Activated T-cell treated with anti-CD3 and anti-CD28 coated beads, Interleukin-2, amount 50 U/mL, for 1 hour (primary cell): Measurements from ENCODE around the gene DYNLT2B.
"Not testable (repeated sequence)": the region's sequence is repeated elsewhere in the genome, so short reads cannot be mapped to it uniquely, and the experiment has no call there.

Source experiments
- DNase-seq: peaks from one replicate; pipeline ENCODE4 v3.0.0-alpha.2; 2020

The DYNLT2B gene

DNA sequence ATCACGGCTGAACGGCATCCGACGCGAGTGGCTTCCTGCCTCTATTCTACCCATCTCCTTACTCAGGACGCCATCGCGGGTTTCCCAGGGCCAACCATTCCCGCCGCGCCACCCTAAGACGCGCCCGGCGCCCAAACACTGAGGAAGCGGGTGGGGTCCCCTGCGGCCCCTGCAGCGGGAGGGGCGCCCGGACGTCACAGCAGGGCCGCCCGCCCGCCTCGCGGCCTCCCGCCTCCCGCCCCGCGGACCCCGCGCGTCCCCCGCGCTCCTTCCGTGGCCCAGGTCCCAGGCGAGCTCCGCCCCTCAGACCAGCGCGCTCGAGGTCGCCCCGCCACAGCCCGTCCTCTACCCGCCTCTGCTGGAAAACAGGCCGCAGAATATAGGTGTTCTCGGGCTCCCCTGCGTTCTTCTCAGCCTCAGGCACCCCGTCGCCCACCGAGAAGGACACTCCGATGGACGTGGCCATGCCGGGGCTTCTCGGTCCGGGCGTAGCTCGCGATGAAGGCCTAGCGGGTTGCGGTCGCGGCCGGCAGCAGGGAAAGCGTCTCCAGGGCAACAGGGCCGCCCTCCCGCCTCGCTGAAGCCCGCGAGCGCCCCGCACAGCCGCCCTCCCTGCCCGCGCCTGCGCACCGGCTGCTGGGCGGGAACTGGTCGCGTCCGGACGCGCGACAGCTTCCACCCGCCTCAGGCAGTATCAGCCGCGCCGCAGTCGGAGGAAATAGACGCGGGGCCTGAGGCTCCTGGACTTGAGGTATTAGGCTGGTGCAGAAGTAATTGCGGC lies at the start of gene DYNLT2B:
Gene DYNLT2B, minus strand, starts transcription at position 554 of the 781 bp plus-strand sequence. Its CDS starts 88 bp downstream, at position 466.
- peak; percentile 86 for DNase-seq

DNA sequence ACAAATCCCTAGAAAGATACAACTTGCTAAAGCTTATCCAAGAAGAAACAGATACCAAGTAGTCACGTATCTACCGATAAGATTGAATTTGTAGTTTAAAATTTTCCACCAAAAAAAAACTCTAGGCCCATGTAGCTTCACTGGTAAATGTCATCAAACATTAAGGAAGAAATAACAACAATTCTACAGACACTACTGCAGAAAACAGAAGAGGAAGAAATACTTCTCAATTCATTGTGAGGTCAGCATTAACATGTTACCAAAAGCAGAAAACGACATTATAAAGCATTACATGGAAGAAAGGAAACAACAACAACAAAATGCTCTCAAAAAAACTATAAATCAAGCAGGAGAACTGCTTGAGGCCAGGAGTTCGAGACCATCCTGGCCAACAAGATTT lies 47.7 kb upstream of the DYNLT2B start:
- DNase-seq, result no peak

DNA sequence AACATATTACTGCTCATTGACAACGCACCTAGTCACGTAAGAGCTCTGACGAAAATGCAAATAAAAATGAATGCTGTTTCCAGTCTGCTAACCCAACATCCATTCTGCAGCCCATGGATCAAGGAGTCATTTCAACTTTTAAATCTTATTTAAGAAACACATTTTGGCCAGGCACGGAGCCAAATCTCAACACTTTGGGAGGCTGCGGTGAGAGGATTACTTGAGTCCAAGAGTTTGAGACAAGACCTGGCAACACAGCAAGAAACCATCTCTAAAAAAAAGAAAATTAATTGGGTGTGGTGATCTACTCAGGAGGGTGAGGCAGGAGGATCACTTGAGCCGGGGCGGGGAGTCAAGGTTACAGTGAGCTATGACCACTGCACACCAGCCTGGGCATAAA lies 42.5 kb upstream of the DYNLT2B start:
- DNase-seq, result no peak

DNA sequence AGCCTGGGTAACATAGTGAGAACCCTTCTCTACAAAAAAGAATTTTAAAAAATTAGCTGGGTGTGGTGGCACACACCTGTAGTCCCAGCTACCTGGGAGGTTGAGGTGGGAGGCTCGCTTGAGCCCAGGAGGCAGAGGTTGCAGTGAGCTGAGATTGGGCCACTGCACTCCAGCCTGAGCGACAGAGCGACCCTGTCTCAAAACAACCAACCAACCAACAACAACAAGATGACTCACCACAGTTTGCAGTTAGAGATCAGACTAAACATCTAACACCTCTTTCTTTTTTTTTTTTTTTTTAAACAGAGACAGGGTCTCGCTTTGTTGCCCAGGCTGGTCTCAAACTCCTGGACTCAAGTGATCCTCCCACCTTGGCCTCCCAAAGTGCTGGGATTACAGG lies 40.5 kb upstream of the DYNLT2B start:
- DNase-seq, result not testable (repeated sequence)

DNA sequence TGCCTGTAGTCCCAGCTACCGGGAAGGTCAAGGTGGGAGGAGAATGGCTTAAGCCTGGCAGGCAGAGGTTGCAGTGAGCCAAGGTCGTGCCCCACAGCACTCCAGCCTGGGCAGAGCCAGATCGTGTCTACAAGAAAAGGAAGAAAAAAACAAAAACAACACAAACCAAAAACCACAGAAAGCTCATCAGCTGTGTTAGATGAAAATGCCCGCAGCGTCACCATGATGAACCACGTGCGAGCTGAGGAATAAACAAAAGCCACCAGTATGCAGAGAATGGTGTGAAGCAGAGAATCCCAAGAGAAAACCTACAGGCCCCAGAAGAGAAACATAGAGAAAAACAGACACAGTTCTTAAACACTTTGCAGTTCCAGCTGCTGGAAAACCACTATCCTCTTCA lies 39.9 kb upstream of the DYNLT2B start:
- DNase-seq, result no peak

DNA sequence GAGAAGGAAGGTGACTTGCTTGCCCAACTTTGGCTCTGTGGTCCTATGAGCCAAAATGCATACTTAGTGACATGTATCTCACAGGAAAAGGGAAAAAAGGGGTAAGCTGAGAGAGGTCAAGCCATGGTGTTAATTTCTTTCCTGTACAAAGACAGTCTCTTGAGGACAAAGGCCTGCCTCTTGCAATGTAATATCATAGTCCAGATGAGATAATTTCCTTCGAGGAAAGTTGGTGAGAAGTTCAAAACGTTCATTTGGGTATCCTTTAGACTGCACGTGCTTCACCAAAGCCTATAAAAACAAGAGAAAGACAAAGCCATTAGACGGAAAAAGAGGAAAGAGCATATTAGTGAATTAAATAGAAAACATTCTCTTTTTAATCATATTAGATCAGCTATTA lies 38.5 kb upstream of the DYNLT2B start:
- no peak for DNase-seq

DNA sequence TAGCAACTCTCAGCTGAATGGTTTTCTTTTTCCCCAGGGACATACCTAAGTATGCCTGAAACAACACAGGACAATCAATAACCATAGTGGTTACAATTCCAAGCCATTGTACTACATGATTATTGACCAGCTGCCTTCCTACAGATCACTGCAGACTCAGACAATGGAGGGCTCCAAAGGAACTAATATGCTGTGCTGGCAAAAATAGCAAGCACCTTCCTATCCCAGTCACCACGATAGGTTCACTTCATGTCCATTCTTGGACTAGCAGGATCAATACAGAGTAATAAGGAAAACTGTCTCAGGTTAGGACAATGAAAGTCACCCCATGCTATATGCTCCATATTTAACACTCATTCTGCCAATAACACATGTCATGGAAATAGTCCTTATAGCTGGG lies 37.6 kb upstream of the DYNLT2B start:
- no peak for DNase-seq

DNA sequence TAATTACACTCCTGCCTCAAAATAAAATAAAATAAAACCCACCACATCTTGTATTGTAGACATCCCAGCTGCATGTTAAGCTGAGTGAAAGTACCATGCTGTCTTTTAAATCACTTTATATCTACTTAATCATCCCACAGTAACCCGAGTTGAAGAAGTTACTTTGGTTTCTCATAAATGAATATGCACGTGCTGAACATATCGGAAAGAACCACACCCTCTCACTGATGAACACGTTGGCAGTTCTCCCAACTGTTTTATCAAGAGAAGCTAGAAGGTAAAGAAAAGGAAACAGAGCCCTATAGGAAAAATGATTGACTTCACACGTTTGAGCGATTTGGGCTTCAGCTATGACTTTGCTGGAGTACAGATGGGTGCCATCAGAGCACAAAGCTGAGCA lies 36.1 kb upstream of the DYNLT2B start:
- no peak for DNase-seq

DNA sequence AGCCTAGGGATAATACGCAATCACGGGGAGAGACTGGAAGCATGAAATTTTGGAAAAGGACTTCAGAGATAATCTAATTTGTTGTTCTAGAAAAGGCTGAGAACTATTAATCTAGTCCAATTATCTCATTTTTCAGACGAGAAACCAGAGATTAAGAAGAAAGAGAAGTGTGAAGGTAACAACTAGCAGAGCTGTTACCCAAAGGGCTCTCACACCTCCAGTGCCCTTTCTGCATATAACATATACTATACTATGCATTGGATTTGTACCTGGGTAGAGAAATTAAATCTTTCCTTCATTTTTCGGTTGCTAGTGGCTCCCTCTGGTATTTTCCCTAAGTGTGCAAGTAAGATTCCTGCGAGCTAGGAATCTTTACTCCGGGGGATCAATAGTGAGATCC lies 33.5 kb upstream of the DYNLT2B start:
- no peak for DNase-seq

DNA sequence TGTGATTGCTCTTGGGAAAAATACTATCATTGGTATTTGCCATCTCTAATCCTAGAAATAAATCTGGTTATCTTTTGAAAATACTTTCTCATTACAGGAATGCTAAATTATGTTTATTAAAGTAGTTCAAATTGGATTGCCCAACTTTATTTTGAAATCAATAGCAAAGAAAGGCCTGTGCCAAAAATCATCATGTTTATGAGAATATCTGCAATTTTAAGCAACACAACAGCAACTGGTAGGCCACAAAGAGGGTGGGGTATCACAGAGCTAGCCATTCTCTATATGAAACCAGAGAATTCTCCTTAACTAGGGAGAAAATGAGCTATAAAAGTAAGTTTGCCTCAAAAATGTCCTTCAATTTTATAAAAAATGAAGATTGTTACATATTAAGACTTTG lies 32.0 kb upstream of the DYNLT2B start:
- DNase-seq, result no peak

DNA sequence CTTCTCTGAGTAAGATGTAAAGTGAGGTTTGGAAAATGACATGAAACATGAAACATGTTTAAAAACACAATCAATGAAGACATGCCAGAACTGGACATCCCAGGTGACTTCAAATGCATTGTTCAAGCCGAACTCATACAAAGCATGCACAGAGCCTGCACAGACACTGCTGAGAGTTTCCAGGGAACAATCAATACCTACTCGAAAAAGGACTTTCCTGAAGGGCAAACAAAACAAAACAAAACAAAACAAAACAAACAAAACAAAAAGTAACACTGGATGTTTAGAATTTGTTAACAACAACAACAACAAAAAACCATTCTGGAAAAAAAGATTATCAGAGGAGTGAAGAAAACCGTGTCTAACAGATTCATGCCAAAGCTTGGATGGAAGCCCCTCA lies 30.7 kb upstream of the DYNLT2B start:
- DNase-seq, result no peak

DNA sequence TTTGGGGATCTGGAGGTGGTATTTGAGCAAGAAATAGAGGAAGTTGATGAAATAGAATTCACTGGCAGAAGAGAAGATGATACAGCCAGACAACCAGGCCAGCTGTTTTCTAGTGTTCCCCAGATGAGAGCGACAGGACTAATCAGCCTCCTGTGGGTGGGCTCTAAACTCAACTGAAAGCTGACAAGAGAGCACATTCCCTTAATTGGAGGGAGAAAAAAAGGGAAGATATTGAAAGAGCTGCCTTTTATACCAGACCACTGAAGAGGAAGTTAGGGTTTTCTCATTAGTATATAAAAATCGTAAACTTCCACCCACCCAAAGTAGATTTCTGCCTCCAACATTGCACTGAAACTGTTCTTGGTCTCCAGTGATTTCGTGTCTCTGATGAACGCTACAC lies 26.6 kb upstream of the DYNLT2B start:
- DNase-seq, result no peak

DNA sequence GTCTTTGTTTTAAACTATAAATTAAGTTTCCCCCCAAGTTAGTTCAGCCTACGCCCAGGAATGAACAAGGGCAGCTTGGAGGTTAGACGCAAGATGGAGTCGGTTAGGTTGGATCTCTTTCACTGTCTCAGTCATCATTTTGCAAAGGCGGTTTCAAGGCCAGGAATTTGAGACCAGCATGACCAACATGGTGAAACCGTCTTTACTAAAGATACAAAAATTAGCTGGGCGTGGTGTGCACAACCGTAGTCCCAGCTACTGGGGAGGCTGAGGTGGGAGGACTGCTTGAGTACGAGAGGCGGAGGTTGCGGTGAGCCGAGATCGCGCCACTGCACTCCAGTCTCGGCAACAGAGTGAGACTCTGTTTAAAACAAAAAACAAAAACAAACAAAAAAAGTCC lies 25.9 kb upstream of the DYNLT2B start:
- not testable (repeated sequence) for DNase-seq

DNA sequence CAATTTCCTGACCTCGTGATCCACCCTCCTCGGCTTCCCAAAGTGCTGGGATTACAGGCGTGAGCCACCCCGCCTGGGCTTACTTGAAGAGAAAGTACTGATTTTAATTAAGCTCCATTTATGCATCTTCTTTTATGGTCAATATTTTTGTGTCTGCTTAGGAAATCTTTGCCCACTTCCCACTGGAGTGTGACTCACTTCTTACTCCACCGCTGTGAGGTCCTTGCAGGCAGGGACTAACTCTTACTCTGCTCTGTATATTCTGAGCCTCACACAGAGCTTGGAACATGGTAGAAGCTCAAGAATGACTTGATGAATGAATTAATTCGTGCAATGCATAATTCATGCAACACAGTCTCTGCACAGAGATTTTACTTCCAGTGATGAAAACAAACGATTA lies 23.1 kb upstream of the DYNLT2B start:
- DNase-seq, result no peak

DNA sequence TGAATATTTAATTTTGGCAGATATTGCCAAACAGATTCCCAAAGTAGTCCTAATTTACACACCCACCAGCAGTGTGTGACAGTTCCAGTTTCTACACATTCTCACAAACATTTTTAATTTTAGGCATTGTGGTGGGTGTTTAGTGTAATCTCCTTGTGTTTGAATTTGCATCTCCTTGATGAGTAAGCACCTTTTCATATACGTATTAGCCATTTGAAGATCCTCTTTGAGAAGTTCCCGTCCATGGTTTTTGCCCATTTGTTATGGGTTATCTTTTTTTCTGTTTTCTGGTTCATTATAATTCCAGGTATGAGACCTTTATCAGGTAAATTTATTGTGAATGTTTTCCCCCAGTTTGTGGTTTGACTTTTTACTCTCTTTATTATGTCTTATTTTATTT lies 22.4 kb upstream of the DYNLT2B start:
- no peak for DNase-seq

DNA sequence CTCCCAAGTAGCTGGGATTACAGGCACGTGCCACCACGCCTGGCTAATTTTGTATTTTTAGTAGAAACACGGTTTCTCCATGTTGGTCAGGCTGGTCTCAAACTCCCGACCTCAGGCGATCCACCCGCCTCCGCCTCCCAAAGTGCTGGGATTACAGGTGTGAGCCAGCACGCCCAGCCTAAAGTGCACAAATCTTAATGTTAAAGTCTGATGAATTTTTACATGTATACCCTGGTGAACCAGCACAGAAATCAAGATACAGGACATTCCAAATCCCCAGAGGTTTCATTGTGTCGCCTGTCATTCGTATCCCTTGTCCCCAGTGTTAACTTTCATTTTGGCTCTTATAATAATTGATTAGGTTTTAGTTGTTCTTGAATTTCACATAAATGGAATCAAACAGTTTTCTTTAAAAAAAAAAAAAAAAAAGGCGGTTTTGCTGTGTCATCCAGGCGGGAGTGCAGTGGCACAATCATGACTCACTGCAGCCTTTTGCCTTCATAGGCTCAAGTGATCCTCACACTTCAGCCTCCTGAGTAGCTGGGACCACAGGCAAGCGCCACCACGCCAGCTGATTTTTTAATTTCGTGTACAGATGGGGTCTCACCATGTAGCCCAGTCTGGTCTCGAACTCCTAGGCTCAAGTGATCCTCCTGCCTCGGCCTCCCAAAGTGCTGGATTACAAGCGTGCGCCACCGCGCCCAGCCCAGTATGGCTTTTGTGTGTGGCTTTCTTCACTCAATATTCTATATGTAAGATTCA lies 21.6 kb upstream of the DYNLT2B start:
- no peak for DNase-seq

DNA sequence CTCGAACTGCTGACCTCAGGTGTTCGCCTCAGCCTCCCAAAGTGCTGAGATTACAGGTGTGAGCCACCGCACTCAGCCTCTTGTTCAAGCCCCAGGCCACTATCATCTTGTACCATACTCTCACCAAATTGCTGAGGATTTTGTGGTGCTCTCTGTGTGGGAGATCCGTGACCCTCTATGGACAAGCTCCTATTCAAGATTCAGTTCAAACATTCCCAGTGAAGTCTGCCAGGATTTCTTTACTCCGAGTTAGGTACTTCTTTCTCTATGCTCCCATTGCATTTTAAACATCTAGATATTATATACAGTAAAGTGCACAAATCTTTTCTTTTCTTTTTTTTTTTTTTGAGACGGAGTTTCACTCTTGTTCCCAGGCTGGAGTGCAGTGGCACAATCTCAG lies 21.0 kb upstream of the DYNLT2B start:
- no peak for DNase-seq

DNA sequence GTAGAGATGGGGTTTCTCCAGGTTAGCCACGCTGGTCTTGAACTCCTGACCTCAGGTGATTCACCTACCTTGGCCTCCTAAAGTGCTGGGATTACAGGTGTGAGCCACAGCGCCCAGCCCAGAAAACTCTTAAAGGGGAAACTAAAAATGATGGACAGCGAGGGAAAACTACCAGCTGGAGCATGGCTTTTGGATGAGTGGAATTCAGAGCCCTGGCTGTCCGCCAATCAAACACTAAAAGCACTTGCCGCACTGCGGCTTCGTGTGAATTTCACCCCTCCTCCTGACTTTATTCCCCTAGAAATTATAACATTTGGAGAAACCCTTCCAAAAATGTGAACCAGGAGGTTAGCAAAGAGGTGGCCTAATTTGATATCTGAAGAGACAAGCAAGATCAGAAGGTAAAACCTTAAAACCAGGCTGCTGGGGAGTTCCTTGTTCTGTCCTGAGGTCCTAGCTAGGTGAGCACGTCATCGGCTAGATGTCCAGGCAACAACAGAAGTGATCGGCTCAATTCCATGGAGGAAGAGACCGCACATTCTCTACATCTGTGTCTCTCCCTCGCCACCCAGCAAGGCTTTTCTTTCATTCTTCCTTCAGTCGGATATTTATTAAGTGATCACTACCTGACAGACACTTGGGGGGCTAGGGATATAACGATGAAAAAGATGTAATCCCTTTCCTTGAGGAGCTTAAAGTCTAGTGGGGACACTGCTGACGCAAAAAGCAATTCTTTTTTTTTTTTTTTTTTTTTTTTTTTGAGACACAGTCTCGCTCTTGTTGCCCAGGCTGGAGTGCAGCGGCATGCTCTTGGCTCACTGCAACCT lies 18.5 kb upstream of the DYNLT2B start:
- DNase-seq, result no peak

DNA sequence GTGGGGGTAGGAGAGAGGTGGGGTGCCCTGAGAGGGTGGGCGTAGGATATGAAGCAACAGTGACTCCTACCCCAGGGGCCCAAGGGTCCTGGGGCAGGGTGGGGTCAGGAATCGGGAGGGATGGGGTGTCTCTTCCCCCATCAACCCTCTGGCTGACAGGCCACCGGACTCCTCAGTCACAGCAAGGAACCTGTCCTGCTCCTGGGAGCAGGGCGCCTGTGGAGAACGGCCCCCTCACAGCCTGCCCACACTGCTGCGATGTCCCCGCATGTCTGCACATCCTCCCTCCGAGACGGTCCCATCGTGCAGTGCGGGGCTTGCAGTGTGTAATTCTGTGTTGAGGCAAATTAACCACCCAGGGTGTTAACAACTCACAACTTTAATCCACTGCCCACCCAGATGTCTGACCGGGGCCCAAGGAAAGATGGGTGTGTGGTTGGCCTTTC lies 17.5 kb upstream of the DYNLT2B start:
- DNase-seq, result no peak

DNA sequence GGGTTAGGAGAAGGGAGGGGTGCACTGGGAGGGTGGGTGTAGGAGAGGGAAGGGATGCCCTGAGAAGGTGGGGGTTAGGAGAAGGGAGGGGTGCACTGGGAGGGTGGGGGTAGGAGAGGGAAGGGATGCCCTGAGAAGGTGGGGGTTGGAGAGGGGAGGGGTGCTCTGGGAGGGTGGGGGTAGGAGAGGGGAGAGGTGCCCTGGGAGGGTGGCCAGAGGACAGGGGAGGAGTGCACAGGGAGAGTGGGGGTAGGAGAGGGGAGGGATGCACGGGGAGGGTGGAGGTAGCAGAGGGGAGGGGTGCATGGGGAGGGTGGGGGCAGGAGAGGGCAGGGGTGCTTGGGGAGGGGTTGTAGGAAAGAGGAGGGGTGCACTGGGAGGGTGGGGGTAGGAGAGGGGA lies 16.9 kb upstream of the DYNLT2B start:
- no peak for DNase-seq

DNA sequence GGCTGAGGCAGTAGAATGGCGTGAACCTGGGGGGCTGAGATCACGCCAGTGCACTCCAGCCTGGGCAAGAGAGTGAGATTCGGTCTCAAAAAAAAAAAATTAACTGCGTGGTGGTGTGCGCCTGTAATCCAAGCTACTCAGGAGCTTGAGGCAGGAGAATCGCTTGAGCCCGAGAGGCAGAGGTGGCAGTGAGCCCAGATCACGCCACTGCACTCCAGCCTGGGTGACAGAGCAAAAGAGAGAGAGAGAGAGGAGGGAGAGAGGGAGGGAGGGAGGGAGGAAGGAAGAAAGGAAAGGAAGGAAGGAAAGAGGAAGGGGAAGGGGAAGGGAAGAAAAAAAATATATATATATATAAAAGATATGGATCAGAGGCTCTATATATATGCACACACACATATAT lies 14.1 kb upstream of the DYNLT2B start:
- DNase-seq, result no peak

DNA sequence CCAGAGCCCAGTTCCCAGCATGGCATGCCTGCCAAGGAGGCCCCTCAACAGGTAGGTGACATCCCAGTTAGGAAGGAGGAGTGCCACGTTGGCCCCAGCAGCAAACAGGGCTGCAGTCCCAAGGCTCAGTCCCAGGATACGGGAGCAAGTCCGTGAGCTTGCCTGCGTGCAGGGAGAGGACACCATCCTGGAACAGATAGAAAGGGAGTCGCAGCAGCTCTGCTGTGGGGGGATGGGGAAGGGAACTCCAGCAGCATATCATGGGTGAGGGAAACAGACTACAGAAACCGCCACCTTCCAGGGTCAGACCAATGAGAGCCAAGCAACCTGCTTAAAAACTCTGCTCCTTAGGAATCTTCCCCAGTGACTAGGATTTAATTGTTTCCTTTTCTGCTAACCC lies 9.4 kb upstream of the DYNLT2B start:
- DNase-seq, result no peak

DNA sequence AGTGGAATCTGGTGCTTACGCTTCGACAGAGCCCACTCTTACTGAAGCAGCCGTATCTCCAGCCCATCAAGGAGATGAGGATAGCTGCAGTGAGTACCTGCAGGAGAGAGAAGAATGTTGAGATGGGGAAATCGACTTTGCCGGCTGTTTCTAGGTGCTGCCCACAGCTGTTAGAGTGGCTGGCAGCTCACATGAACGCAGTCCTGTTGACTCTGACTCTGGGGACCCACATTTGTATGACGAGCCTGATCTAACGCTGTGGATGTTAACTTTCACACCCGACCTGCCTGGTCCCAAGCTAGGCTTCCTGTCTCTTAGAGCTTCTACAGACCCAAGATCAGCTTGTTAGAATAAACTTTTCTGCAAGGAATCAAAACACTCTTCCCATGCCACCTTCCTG lies 8.9 kb upstream of the DYNLT2B start:
- DNase-seq, result no peak

DNA sequence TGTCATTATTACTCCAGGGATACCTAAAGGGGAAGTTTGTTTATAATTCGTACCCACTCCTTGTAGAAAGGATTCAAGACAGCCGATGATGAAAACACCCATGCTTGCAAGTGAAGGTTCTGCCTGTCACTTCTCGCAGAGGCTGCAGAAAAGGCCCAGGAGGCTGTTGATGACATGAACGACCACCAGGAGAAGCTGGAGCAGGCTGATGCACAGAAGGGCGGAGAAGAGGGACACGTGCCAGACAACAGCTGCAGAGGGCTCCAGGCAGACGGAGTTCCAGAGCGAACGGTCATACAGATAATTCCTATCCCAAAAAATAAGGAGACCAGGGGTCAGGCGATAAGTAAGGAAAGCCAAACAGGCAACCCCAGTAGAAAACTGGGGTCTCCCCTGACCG lies 5.7 kb upstream of the DYNLT2B start:
- no peak for DNase-seq
